ENCODE results near the gene PSD.

DNA sequence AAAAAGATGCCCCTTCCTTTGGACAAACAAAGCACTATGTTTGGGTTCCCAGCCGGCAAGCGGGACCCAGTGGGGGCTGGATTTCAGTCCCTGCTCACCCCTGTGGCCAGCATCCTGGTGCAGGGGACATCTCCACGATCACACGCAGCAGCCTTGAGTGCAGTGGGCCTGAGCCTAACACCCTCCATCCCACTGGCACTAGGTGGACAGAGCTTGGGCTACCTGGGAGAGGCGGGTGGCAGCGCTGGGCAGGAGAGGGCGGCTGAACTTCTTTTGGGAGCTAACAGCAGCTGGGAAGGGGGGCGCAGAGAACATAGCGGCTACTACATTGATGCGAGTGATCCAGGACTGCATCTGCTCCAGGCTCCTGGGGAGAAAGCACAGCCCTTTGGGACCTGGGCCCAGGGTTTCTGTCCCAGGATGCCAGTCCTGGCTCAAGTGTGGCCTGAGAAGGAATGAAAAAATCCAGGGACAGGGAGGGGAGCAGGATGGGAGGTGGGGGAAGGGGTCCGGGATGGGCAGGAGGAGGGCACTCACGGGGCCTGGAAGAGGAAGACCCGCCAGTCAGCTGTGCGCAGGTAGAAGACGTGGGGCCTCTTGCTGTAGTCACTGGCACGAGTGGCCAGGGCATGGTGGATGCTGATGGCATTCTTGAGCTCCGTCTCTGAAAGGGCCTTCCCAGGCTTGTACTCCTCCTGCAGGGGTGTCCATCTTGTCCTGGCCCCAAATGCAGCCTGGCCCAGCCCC lies 14.1 kb downstream of the PSD start:
- TF ChIP-seq, protein P1, sequence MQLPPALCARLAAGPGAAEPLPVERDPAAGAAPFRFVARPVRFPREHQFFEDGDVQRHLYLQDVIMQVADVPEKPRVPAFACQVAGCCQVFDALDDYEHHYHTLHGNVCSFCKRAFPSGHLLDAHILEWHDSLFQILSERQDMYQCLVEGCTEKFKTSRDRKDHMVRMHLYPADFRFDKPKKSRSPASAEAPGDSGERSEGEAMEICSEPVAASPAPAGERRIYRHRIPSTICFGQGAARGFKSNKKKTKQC (CRISPR knock-in tag; IDR thresholded peaks at IDR 0.05): no peak
- no peak for TF ChIP-seq RAD51 (IDR thresholded peaks at IDR 0.05; ENCODE audit: borderline replicate concordance, low read depth)
- TF ChIP-seq ZNF778 (CRISPR knock-in tag; IDR thresholded peaks at IDR 0.05): no peak
- no peak for TF ChIP-seq SP1 (CRISPR knock-in tag; IDR thresholded peaks at IDR 0.05)
- TF ChIP-seq TSC22D4 (tag; IDR thresholded peaks at IDR 0.05): no peak
- TF ChIP-seq, protein P2, sequence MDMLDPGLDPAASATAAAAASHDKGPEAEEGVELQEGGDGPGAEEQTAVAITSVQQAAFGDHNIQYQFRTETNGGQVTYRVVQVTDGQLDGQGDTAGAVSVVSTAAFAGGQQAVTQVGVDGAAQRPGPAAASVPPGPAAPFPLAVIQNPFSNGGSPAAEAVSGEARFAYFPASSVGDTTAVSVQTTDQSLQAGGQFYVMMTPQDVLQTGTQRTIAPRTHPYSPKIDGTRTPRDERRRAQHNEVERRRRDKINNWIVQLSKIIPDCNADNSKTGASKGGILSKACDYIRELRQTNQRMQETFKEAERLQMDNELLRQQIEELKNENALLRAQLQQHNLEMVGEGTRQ (CRISPR knock-in tag; IDR thresholded peaks at IDR 0.05): no peak
- TF ChIP-seq POLR2A (conservative IDR thresholded peaks at IDR 0.05): no peak
- TF ChIP-seq, protein P3, sequence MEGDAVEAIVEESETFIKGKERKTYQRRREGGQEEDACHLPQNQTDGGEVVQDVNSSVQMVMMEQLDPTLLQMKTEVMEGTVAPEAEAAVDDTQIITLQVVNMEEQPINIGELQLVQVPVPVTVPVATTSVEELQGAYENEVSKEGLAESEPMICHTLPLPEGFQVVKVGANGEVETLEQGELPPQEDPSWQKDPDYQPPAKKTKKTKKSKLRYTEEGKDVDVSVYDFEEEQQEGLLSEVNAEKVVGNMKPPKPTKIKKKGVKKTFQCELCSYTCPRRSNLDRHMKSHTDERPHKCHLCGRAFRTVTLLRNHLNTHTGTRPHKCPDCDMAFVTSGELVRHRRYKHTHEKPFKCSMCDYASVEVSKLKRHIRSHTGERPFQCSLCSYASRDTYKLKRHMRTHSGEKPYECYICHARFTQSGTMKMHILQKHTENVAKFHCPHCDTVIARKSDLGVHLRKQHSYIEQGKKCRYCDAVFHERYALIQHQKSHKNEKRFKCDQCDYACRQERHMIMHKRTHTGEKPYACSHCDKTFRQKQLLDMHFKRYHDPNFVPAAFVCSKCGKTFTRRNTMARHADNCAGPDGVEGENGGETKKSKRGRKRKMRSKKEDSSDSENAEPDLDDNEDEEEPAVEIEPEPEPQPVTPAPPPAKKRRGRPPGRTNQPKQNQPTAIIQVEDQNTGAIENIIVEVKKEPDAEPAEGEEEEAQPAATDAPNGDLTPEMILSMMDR (IDR thresholded peaks at IDR 0.05 in 2 of 3, conservative IDR thresholded peaks at IDR 0.05 in 1 of 3; ENCODE audit: insufficient read depth in 2 of 3, low read depth in 1 of 3, low read length in 3 of 3): no peak
- TF ChIP-seq HDAC6 (IDR thresholded peaks at IDR 0.05; ENCODE audit: low read depth, low read length): no peak
